Loucy (cell line): ENCODE results near the gene SERPINB11.

Source experiments
- H2AFZ ChIP-seq: fragments of 200-600 bp; sonication (generic); 2 replicates; pipeline ENCODE4 v1.6.0; 2016; ENCODE audit warnings: antibody characterized with exemption, mild to moderate bottlenecking, low read length, moderate library complexity
- H3F3A ChIP-seq: fragments of 200-600 bp; 2 replicates; pipeline ENCODE4 v1.6.0; 2016; ENCODE audit warnings: antibody characterized with exemption, low read depth, mild to moderate bottlenecking
- H3K27me3 ChIP-seq: fragments of 200-600 bp; sonication (generic); 2 replicates; pipeline ENCODE4 v1.6.1; 2014; ENCODE audit warnings: low read length, mild to moderate bottlenecking; ENCODE audit not compliant: insufficient read depth, poor library complexity, severe bottlenecking
- H3K36me3 ChIP-seq: fragments of 200-600 bp; sonication (generic); 2 replicates; pipeline ENCODE4 v1.6.1; 2016; ENCODE audit warnings: low read length; ENCODE audit not compliant: insufficient read depth
- H3K4me1 ChIP-seq: fragments of 200-600 bp; sonication (generic); 2 replicates; pipeline ENCODE4 v1.5.1; 2014; ENCODE audit warnings: low read length, mild to moderate bottlenecking; ENCODE audit not compliant: insufficient read depth, poor library complexity, severe bottlenecking
- H3K4me2 ChIP-seq: fragments of 200-600 bp; sonication (generic); 2 replicates; pipeline ENCODE4 v1.6.0; 2014; ENCODE audit warnings: antibody characterized with exemption, low read length, low read depth, mild to moderate bottlenecking; ENCODE audit not compliant: poor library complexity, severe bottlenecking
- H3K4me3 ChIP-seq: fragments of 200-600 bp; sonication (generic); 2 replicates; pipeline ENCODE4 v1.5.1; 2014; ENCODE audit warnings: low read length, mild to moderate bottlenecking, mixed read lengths; ENCODE audit not compliant: poor library complexity, severe bottlenecking
- H3K79me2 ChIP-seq: fragments of 200-600 bp; sonication (generic); 2 replicates; pipeline ENCODE4 v1.6.1; 2014; ENCODE audit warnings: low read length; ENCODE audit not compliant: insufficient read depth
- H3K9ac ChIP-seq: fragments of 200-600 bp; sonication (generic); 2 replicates; pipeline ENCODE4 v1.6.0; 2014; ENCODE audit warnings: mild to moderate bottlenecking, low read depth, low read length, moderate library complexity; ENCODE audit not compliant: poor library complexity, severe bottlenecking
- H3K9me2 ChIP-seq: fragments of 200-600 bp; sonication (generic); replicated peaks from 2 replicates; pipeline ENCODE4 v1.6.1; 2016; ENCODE audit warnings: low read depth, low read length, mixed read lengths
- H3K9me3 ChIP-seq: fragments of 200-600 bp; sonication (generic); 2 replicates; pipeline ENCODE4 v1.6.1; 2014; ENCODE audit warnings: mild to moderate bottlenecking, antibody characterized with exemption, low read length, low read depth; ENCODE audit not compliant: insufficient read depth
- H4K20me1 ChIP-seq: fragments of 200-600 bp; sonication (generic); 2 replicates; pipeline ENCODE4 v1.6.0; 2014; ENCODE audit warnings: antibody characterized with exemption, low read length, mild to moderate bottlenecking; ENCODE audit not compliant: insufficient read depth, poor library complexity, severe bottlenecking
- CTCF ChIP-seq: fragments of 200-600 bp; sonication (generic); conservative IDR thresholded peaks from 2 replicates; pipeline ENCODE4 v1.5.1; 2014; ENCODE audit warnings: mild to moderate bottlenecking, antibody characterized with exemption, low read length
- EZH2phosphoT487 ChIP-seq: fragments of 200-600 bp; IDR thresholded peaks from 2 replicates; pipeline ENCODE4 v1.6.1; 2018; ENCODE audit warnings: antibody characterized with exemption, mild to moderate bottlenecking, moderate library complexity, borderline replicate concordance

SERPINB11 gene

GRCh38 chr18:63707816-63708215 is 5.1 kb downstream of the SERPINB11 start:
- H3K36me3 ChIP-seq, result no peaks in the 10 kb centered on the region
- no peaks in the 10 kb centered on the region for H3K79me2 ChIP-seq
- no peaks in the 10 kb centered on the region for H3K27me3 ChIP-seq
- H3K4me3 ChIP-seq, result no peak overlapping the region
- no peaks in the 10 kb centered on the region for H3K4me1 ChIP-seq
- H3F3A ChIP-seq, result no peaks in the 10 kb centered on the region
- no peak overlapping the region for H2AFZ ChIP-seq
- H3K9ac ChIP-seq, result no peak overlapping the region
- no peaks in the 10 kb centered on the region for H3K9me2 ChIP-seq
- H3K4me2 ChIP-seq, result no peak overlapping the region
- no peaks in the 10 kb centered on the region for H4K20me1 ChIP-seq
- TF ChIP-seq EZH2phosphoT487 (no peak), CTCF (no peak)
- H3K9me3 ChIP-seq, result no peaks in the 10 kb centered on the region

- H4K20me1 ChIP-seq, result no peaks in the 10 kb centered on the region
- no peaks in the 10 kb centered on the region for H3F3A ChIP-seq
- H2AFZ ChIP-seq, result no peak overlapping the region
- H3K79me2 ChIP-seq, result no peaks in the 10 kb centered on the region
- no peaks in the 10 kb centered on the region for H3K4me1 ChIP-seq
- no peak overlapping the region for H3K4me2 ChIP-seq
- no peaks in the 10 kb centered on the region for H3K36me3 ChIP-seq
- TF ChIP-seq EZH2phosphoT487 (no peak), CTCF (no peak)
- H3K4me3 ChIP-seq, result no peak overlapping the region
- H3K9me3 ChIP-seq, result no peaks in the 10 kb centered on the region
- H3K9me2 ChIP-seq, result no peaks in the 10 kb centered on the region
- H3K27me3 ChIP-seq, result no peaks in the 10 kb centered on the region
- no peak overlapping the region for H3K9ac ChIP-seq
These were observed 5.9 kb downstream of the SERPINB11 start for GRCh38 chr18:63708650-63709049.

GRCh38 chr18:63725682-63726480 is 23.1 kb downstream of the SERPINB11 start:
- H4K20me1 ChIP-seq, result no peaks in the 10 kb centered on the region
- H3K4me3 ChIP-seq, result no peak overlapping the region
- H3K4me1 ChIP-seq, result no peaks in the 10 kb centered on the region
- H3K79me2 ChIP-seq, result no peaks in the 10 kb centered on the region
- H3F3A ChIP-seq, result no peaks in the 10 kb centered on the region
- no peak overlapping the region for H2AFZ ChIP-seq
- no peak for TF ChIP-seq CTCF
- no peak for TF ChIP-seq EZH2phosphoT487
- no peaks in the 10 kb centered on the region for H3K36me3 ChIP-seq
- H3K9me3 ChIP-seq, result no peaks in the 10 kb centered on the region
- no peaks in the 10 kb centered on the region for H3K9me2 ChIP-seq
- H3K27me3 ChIP-seq, result no peaks in the 10 kb centered on the region
- H3K4me2 ChIP-seq, result no peak overlapping the region
- H3K9ac ChIP-seq, result no peak overlapping the region
